ENCODE data around the gene PDE1C. TPM values are rescaled to one million over a fixed set of nuclear protein-coding genes. Genes with fewer than 3 reads are reported as not detected.

Gene PDE1C
- total RNA-seq, 6 experiments from 2014 or later = 0.19 to 1.9 (median 1.2) TPM

GRCh38 chr7:31716355-31716754 is 353.9 kb downstream of the PDE1C start:
- Mint-ChIP-seq H3K4me1 (ENCODE audit: low read depth) (no peaks in the 10 kb centered on the region), H3K9me3 (peaks cover 36% of the 10 kb centered on the region), H3K4me3 (no peak overlapping the region), H3K27ac (no peak overlapping the region), H3K36me3 (ENCODE audit: low read depth) (no peaks in the 10 kb centered on the region), H3K27me3 (ENCODE audit: insufficient read depth) (peaks cover 2% of the 10 kb centered on the region; the same call in 1 of the 2 replicates)
- no peak for TF ChIP-seq CTCF (IDR thresholded peaks at IDR 0.05)
- no peak for DNase-seq

GRCh38 chr7:31710171-31710570 is 360.0 kb downstream of the PDE1C start:
- H3K4me3 Mint-ChIP-seq = no peak overlapping the region
- H3K36me3 Mint-ChIP-seq (ENCODE audit: low read depth) = no peaks in the 10 kb centered on the region
- TF ChIP-seq CTCF (IDR thresholded peaks at IDR 0.05) = no peak
- no peak for DNase-seq
- H3K9me3 Mint-ChIP-seq = peaks cover 37% of the 10 kb centered on the region
- no peaks in the 10 kb centered on the region for H3K27me3 Mint-ChIP-seq (ENCODE audit: insufficient read depth)
- H3K27ac Mint-ChIP-seq = no peak overlapping the region
- H3K4me1 Mint-ChIP-seq (ENCODE audit: low read depth) = no peaks in the 10 kb centered on the region

GRCh38 chr7:31707089-31707488 is 363.1 kb downstream of the PDE1C start:
- Mint-ChIP-seq H3K27ac (no peak overlapping the region), H3K4me1 (ENCODE audit: low read depth) (no peaks in the 10 kb centered on the region), H3K27me3 (ENCODE audit: insufficient read depth) (no peaks in the 10 kb centered on the region; the same call in 1 of the 2 replicates), H3K36me3 (ENCODE audit: low read depth) (no peaks in the 10 kb centered on the region), H3K9me3 (peaks cover 24% of the 10 kb centered on the region), H3K4me3 (no peak overlapping the region)
- TF ChIP-seq CTCF (IDR thresholded peaks at IDR 0.05) = no peak
- no peak for DNase-seq

GRCh38 chr7:31705377-31705776 is 364.8 kb downstream of the PDE1C start:
- Mint-ChIP-seq H3K9me3 (peaks cover 23% of the 10 kb centered on the region), H3K27ac (no peak overlapping the region)

GRCh38 chr7:31702354-31702753 is 367.9 kb downstream of the PDE1C start:
- Mint-ChIP-seq H3K4me3 (no peak overlapping the region), H3K4me1 (ENCODE audit: low read depth) (no peaks in the 10 kb centered on the region)

More at GRCh38 chr7:31705377-31705776, 364.8 kb downstream of the PDE1C start:
- Mint-ChIP-seq H3K36me3 (ENCODE audit: low read depth) (no peaks in the 10 kb centered on the region), H3K27me3 (ENCODE audit: insufficient read depth) (no peaks in the 10 kb centered on the region; the same call in 1 of the 2 replicates), H3K4me3 (no peak overlapping the region), H3K4me1 (ENCODE audit: low read depth) (no peaks in the 10 kb centered on the region)
- no peak for DNase-seq
- no peak for TF ChIP-seq CTCF (IDR thresholded peaks at IDR 0.05)

More at GRCh38 chr7:31702354-31702753, 367.9 kb downstream of the PDE1C start:
- Mint-ChIP-seq H3K9me3 (peaks cover 32% of the 10 kb centered on the region), H3K27ac (no peak overlapping the region), H3K36me3 (ENCODE audit: low read depth) (no peaks in the 10 kb centered on the region), H3K27me3 (ENCODE audit: insufficient read depth) (no peaks in the 10 kb centered on the region; the same call in 1 of the 2 replicates)
- no peak for DNase-seq
- no peak for TF ChIP-seq CTCF (IDR thresholded peaks at IDR 0.05)
